Chondrocyte (in vitro differentiated cells): ENCODE data around the gene PKD2. TPM values are rescaled to one million over a fixed set of nuclear protein-coding genes. Genes with fewer than 3 reads are reported as not detected.

Source experiments
- DNase-seq: peaks from one replicate; pipeline ENCODE4 v3.0.0; 2021; ENCODE audit warnings: mixed read lengths, low spot score
- H3K27ac Mint-ChIP-seq: one replicate; pipeline ENCODE4 v1.8.0; 2021; ENCODE audit warnings: mild to moderate bottlenecking, moderate library complexity, mixed read lengths; ENCODE audit not compliant: unreplicated experiment
- H3K27me3 Mint-ChIP-seq: 2 replicates; pipeline ENCODE4 v1.8.0; 2021; ENCODE audit warnings: low read depth, mixed read lengths
- H3K36me3 Mint-ChIP-seq: 2 replicates; pipeline ENCODE4 v1.8.0; 2021; ENCODE audit warnings: low read depth, mixed read lengths
- H3K4me1 Mint-ChIP-seq: 2 replicates; pipeline ENCODE4 v1.8.0; 2021; ENCODE audit warnings: low read depth, mild to moderate bottlenecking, mixed read lengths
- H3K4me3 Mint-ChIP-seq: one replicate; pipeline ENCODE4 v1.8.0; 2021; ENCODE audit warnings: mild to moderate bottlenecking, moderate library complexity, mixed read lengths; ENCODE audit not compliant: unreplicated experiment
- H3K9me3 Mint-ChIP-seq: 2 replicates; pipeline ENCODE4 v1.8.0; 2021; ENCODE audit warnings: low read depth, mixed read lengths
- CTCF ChIP-seq: fragments of 200-600 bp; sonication (generic); IDR thresholded peaks from 2 replicates; pipeline ENCODE4 v1.5.0; 2021; ENCODE audit warnings: antibody characterized with exemption, mild to moderate bottlenecking, moderate library complexity
- total RNA-seq: library from RNA; stranded (reverse); gene quantifications from 3 replicates; pipeline ENCODE4 v1.2.1, GENCODE V29; 2021

The PKD2 gene
- total RNA-seq, 1 donor from 2014 or later: 71.7 TPM

- no peak for TF ChIP-seq CTCF
- H3K9me3 Mint-ChIP-seq: no peaks in the 10 kb centered on the region
- peaks cover under 1% of the 10 kb centered on the region for H3K4me1 Mint-ChIP-seq
- no peaks in the 10 kb centered on the region for H3K36me3 Mint-ChIP-seq
- no peak for DNase-seq
- H3K4me3 Mint-ChIP-seq: no peak overlapping the region
- peaks cover 2% of the 10 kb centered on the region for H3K27me3 Mint-ChIP-seq
- no peak overlapping the region for H3K27ac Mint-ChIP-seq
Observed at GRCh38 chr4:87967193-87967592, 40.2 kb upstream of the PKD2 start.

GRCh38 chr4:87970121-87970520 is 37.3 kb upstream of the PKD2 start:
- Mint-ChIP-seq H3K4me3 (no peak overlapping the region), H3K27ac (no peak overlapping the region), H3K36me3 (no peaks in the 10 kb centered on the region), H3K4me1 (peaks cover 9% of the 10 kb centered on the region), H3K27me3 (peaks cover 2% of the 10 kb centered on the region), H3K9me3 (no peaks in the 10 kb centered on the region)
- no peak for DNase-seq
- no peak for TF ChIP-seq CTCF

- no peak for DNase-seq
- no peak overlapping the region for H3K4me3 Mint-ChIP-seq
- H3K4me1 Mint-ChIP-seq: peaks cover 14% of the 10 kb centered on the region
- H3K27ac Mint-ChIP-seq: no peak overlapping the region
- no peak for TF ChIP-seq CTCF
- H3K9me3 Mint-ChIP-seq: no peaks in the 10 kb centered on the region
- H3K36me3 Mint-ChIP-seq: no peaks in the 10 kb centered on the region
- H3K27me3 Mint-ChIP-seq: peaks cover 6% of the 10 kb centered on the region
Observed at GRCh38 chr4:87971866-87972265, 35.6 kb upstream of the PKD2 start.

GRCh38 chr4:87973283-87974169 is 33.9 kb upstream of the PKD2 start:
- peak; percentile 99 for TF ChIP-seq CTCF
- H3K4me3 Mint-ChIP-seq: peak overlapping the region; percentile 15
- H3K36me3 Mint-ChIP-seq: no peaks in the 10 kb centered on the region
- peaks cover 4% of the 10 kb centered on the region for H3K27me3 Mint-ChIP-seq
- H3K27ac Mint-ChIP-seq: no peak overlapping the region
- H3K9me3 Mint-ChIP-seq: no peaks in the 10 kb centered on the region
- peaks cover 14% of the 10 kb centered on the region for H3K4me1 Mint-ChIP-seq
- DNase-seq: no peak

GRCh38 chr4:87974856-87975462 is 32.5 kb upstream of the PKD2 start:
- H3K36me3 Mint-ChIP-seq: no peaks in the 10 kb centered on the region
- H3K27me3 Mint-ChIP-seq: peaks cover 4% of the 10 kb centered on the region
- H3K4me3 Mint-ChIP-seq: no peak overlapping the region

More at GRCh38 chr4:87974856-87975462, 32.5 kb upstream of the PKD2 start:
- Mint-ChIP-seq H3K27ac (no peak overlapping the region), H3K4me1 (peaks cover 14% of the 10 kb centered on the region), H3K9me3 (no peaks in the 10 kb centered on the region)
- TF ChIP-seq CTCF: peak; percentile 3
- no peak for DNase-seq
